Vagina (tissue), 2 donors: Measurements from ENCODE around the gene GMPPA. TPM values are rescaled to one million over a fixed set of nuclear protein-coding genes. Genes with fewer than 3 reads are reported as not detected.

Experiments used
- DNase-seq, 2 donors: peaks; one replicate each; pipeline ENCODE4 v3.0.0-alpha.2; 2017; ENCODE audit errors: extremely low spot score in 2 of 2
- H3K27ac ChIP-seq: fragments of 200-600 bp; sonication (generic); one replicate; pipeline ENCODE4 v1.5.1; 2019
- H3K27me3 ChIP-seq: fragments of 200-600 bp; sonication (generic); one replicate; pipeline ENCODE4 v1.5.1; 2019
- H3K36me3 ChIP-seq, 2 donors: fragments of 200-600 bp; sonication (generic); one replicate each; pipeline ENCODE4 v1.5.1; 2017 to 2019
- H3K4me1 ChIP-seq: fragments of 200-600 bp; sonication (generic); one replicate; pipeline ENCODE4 v1.5.1; 2019
- H3K4me3 ChIP-seq, 2 donors: fragments of 200-600 bp; sonication (generic); 1 replicate in 1 of 2; 2 replicates in 1 of 2; pipeline ENCODE4 v1.5.1; 2016 to 2019
- H3K9me3 ChIP-seq: fragments of 200-600 bp; sonication (generic); one replicate; pipeline ENCODE4 v1.5.1; 2019
- POLR2A ChIP-seq, 2 donors: fragments of 450-650 bp; IDR thresholded peaks; one replicate each; pipeline ENCODE4 v1.6.1; 2017; ENCODE audit warnings: antibody characterized with exemption in 2 of 2, mild to moderate bottlenecking in 2 of 2, moderate library complexity in 2 of 2
- POLR2AphosphoS5 ChIP-seq, 2 donors: sonication (generic); formaldehyde crosslinking; IDR thresholded peaks; one replicate each; pipeline ENCODE4 v1.9.0; 2017; ENCODE audit warnings: antibody characterized with exemption in 2 of 2, mild to moderate bottlenecking in 2 of 2, low read depth in 1 of 2; ENCODE audit not compliant: insufficient read depth in 1 of 2
- intact Hi-C: fragments of 100-400 bp; cut with DNase I; formaldehyde crosslinking; loops from one replicate; pipeline ENCODE4 v1.15.1; 2023
- total RNA-seq: library from RNA; depleted of rRNA; stranded (reverse); fragments of >200 nt; gene quantifications from one replicate; pipeline ENCODE4 v1.2.3, GENCODE V29; 2016
- TF ChIP-seq, protein P1 (sequence below), 3 experiments: fragments of 450-650 bp in 2 of 3; fragments of 200-600 bp in 1 of 3; sonication (generic) in 1 of 3; IDR thresholded peaks; one replicate each; pipeline ENCODE4 v1.5.1; 2017 to 2019; ENCODE audit warnings: antibody characterized with exemption in 3 of 3, mild to moderate bottlenecking in 2 of 3, moderate library complexity in 2 of 3

GMPPA gene
- total RNA-seq, 1 donor from 2014 or later = 35.4 TPM

DNA sequence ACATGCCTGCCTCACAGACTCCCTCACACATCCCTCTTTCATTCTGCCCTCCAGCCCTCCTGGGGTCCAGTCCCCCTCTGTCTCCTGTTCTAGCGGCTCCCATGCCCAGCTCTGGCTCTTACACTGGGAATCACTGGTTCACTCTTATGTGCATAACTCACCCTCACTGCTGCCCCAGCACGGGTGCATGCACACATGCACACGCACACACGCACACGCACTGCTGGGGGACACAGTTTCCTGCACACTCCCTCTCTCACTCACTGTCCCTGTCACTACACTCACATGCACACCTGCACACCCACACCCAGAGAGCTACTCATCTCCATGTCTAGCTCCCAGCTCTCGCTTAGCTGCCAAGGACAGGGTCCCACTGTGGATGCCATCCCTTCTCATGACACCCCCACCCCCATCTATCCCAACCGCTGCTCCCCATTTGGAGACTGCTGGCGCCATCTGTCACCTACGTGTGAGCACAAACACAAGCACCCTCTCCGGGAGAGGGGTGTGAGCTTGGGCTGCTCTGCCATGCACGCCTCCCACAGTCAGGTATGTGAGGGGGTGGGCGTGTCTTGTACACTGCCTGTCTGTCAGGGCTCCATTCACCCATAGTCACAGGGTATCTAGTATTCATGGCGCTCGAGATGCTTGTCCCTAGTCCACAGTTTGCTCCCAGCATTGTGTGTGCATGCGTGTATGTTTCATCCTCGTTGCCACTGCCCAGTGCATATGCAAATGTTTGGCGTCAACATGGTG is 17.4 kb downstream of the GMPPA start:
- intact Hi-C loops = no loop called here
- H3K27me3 ChIP-seq = no peaks in the 10 kb centered on the region

GRCh38 chr2:219516888-219517287 is 18.2 kb downstream of the GMPPA start:
- Histone ChIP-seq H3K36me3 (no peaks in the 10 kb centered on the region), H3K9me3 (no peaks in the 10 kb centered on the region), H3K4me3 (no peak overlapping the region), H3K27ac (no peak overlapping the region), H3K4me1 (peaks cover 28% of the 10 kb centered on the region), H3K27me3 (no peaks in the 10 kb centered on the region)
- intact Hi-C loops = no loop called here
- no peak for DNase-seq
- TF ChIP-seq POLR2A (IDR thresholded peaks at IDR 0.05) (no peak), POLR2AphosphoS5 (IDR thresholded peaks at IDR 0.05; ENCODE audit: insufficient read depth in 1 of 2, low read depth in 1 of 2) (no peak)
- TF ChIP-seq, protein P1, sequence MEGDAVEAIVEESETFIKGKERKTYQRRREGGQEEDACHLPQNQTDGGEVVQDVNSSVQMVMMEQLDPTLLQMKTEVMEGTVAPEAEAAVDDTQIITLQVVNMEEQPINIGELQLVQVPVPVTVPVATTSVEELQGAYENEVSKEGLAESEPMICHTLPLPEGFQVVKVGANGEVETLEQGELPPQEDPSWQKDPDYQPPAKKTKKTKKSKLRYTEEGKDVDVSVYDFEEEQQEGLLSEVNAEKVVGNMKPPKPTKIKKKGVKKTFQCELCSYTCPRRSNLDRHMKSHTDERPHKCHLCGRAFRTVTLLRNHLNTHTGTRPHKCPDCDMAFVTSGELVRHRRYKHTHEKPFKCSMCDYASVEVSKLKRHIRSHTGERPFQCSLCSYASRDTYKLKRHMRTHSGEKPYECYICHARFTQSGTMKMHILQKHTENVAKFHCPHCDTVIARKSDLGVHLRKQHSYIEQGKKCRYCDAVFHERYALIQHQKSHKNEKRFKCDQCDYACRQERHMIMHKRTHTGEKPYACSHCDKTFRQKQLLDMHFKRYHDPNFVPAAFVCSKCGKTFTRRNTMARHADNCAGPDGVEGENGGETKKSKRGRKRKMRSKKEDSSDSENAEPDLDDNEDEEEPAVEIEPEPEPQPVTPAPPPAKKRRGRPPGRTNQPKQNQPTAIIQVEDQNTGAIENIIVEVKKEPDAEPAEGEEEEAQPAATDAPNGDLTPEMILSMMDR (IDR thresholded peaks at IDR 0.05) = no peak

More for the DNA sequence above, 17.4 kb downstream of the GMPPA start:
- H3K4me3 ChIP-seq = no peak overlapping the region
- H3K9me3 ChIP-seq = no peaks in the 10 kb centered on the region
- DNase-seq = no peak
- no peak overlapping the region for H3K27ac ChIP-seq
- TF ChIP-seq POLR2A (IDR thresholded peaks at IDR 0.05) = no peak
- no peak for TF ChIP-seq POLR2AphosphoS5 (IDR thresholded peaks at IDR 0.05; ENCODE audit: insufficient read depth in 1 of 2, low read depth in 1 of 2)
- TF ChIP-seq, protein P1 (IDR thresholded peaks at IDR 0.05) = no peak
- H3K36me3 ChIP-seq = no peaks in the 10 kb centered on the region
- H3K4me1 ChIP-seq = peaks cover 19% of the 10 kb centered on the region

DNA sequence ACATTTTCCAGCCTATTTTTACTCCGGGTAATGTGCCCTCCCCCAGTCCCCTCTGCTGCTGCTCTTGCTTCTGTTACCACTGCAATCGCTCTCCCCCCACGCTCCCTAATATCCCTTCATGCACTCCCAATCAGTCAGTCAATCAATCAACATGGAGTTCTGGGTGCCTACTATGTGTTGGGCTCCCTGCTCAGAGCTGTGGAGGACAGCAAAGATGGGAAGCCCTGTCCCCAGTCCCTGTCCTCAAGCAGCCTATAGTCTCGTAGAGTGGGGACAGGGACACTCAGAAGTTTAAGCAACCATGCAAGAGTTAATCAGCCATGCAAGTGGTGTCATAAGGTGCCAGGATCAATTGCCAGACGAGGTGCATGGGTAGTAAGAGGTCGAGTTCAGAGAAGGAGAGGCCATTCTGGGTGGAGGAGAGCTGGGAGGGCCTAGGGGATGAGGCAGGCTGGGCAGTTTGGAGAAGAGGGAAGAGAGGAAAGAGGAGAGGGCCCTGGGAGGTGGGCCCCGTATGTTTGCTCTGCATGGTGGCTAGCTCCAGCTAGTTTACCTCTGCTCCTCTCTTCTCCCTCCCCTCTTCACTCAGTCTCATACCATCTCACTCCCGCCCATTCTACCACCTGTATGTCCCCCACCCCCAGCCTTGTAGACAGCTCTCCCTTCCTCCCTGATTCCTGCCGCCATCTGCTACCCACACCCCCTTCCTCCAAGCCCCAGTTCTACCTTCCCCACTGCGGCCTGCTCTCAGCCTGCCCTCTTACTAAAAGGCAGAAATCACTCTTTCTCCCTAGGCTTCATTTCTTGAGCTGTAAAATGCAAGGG is 19.5 kb downstream of the GMPPA start:
- no peak for TF ChIP-seq POLR2A (IDR thresholded peaks at IDR 0.05)
- no peak for TF ChIP-seq POLR2AphosphoS5 (IDR thresholded peaks at IDR 0.05; ENCODE audit: insufficient read depth in 1 of 2, low read depth in 1 of 2)
- TF ChIP-seq, protein P1 (IDR thresholded peaks at IDR 0.05) = no peak
- intact Hi-C loops = no loop called here
- H3K9me3 ChIP-seq = no peaks in the 10 kb centered on the region
- no peak overlapping the region for H3K4me3 ChIP-seq
- H3K36me3 ChIP-seq = no peaks in the 10 kb centered on the region
- H3K27me3 ChIP-seq = no peaks in the 10 kb centered on the region
- H3K4me1 ChIP-seq = peaks cover 41% of the 10 kb centered on the region
- no peak overlapping the region for H3K27ac ChIP-seq
- DNase-seq = no peak

- TF ChIP-seq, protein P1 (IDR thresholded peaks at IDR 0.05) = no peak
- TF ChIP-seq POLR2AphosphoS5 (IDR thresholded peaks at IDR 0.05; ENCODE audit: insufficient read depth in 1 of 2, low read depth in 1 of 2) = no peak
- TF ChIP-seq POLR2A (IDR thresholded peaks at IDR 0.05) = no peak
- Histone ChIP-seq H3K27me3 (no peaks in the 10 kb centered on the region), H3K4me1 (peaks cover 38% of the 10 kb centered on the region), H3K4me3 (no peak overlapping the region), H3K36me3 (no peaks in the 10 kb centered on the region), H3K27ac (no peak overlapping the region), H3K9me3 (no peaks in the 10 kb centered on the region)
- intact Hi-C loops = no loop called here
- no peak for DNase-seq
Measured at GRCh38 chr2:219519526-219519916, 20.8 kb downstream of the GMPPA start.
